Right cardiac atrium (tissue), 5 donors: ENCODE results near the gene DNAJC1. TPM values are rescaled to one million over a fixed set of nuclear protein-coding genes. Genes with fewer than 3 reads are reported as not detected.
"Not testable (repeated sequence)": the region's sequence is repeated elsewhere in the genome, so short reads cannot be mapped to it uniquely, and the experiment has no call there.

Experiments used
- ATAC-seq, 2 donors: fragments of 200-7000 bp; cut with Tn5 transposase; one replicate each; pipeline versions ENCODE4 v1.8.0 to v1.9.1; 2020; ENCODE audit warnings: moderate library complexity in 2 of 2, mild to moderate bottlenecking in 1 of 2
- DNase-seq, 3 donors: peaks; one replicate each; pipeline ENCODE4 v3.0.0-alpha.2; 2020
- H3K27ac ChIP-seq: one replicate; pipeline ENCODE4 v1.5.1; 2013; ENCODE audit warnings: mild to moderate bottlenecking, low read length, control low read depth, moderate library complexity
- H3K27me3 ChIP-seq: one replicate; pipeline ENCODE4 v1.6.1; 2013; ENCODE audit not compliant: control insufficient read depth, insufficient read depth
- H3K4me1 ChIP-seq: one replicate; pipeline ENCODE4 v1.6.1; 2013; ENCODE audit warnings: low read length; ENCODE audit not compliant: control insufficient read depth, insufficient read depth
- H3K4me3 ChIP-seq: one replicate; pipeline ENCODE4 v1.5.1; 2013; ENCODE audit warnings: low read length, control low read depth
- H3K9me3 ChIP-seq: one replicate; pipeline ENCODE4 v1.6.1; 2013; ENCODE audit warnings: low read length; ENCODE audit not compliant: control insufficient read depth
- WGBS: extraction: QIAGEN DNeasy Blood & Tissue Kit; methylation state at CpG from one replicate; pipeline ENCODE4 v1.1.7; 2013; 5-methylcytosine and 5-hydroxymethylcytosine counted together
- intact Hi-C, 4 donors: fragments of 100-400 bp; cut with DNase I; formaldehyde crosslinking; loops; one replicate each; pipeline versions ENCODE4 v1.11.0 to v1.14.0; 2022 to 2023
- polyA plus RNA-seq: library from polyadenylated mRNA; stranded (reverse); fragments of 200-250 nt; gene quantifications from one replicate; pipeline ENCODE4 v1.2.3, GENCODE V29; 2013
- total RNA-seq, 4 donors: library from RNA; stranded (reverse); fragmentation: NEBNext Ultra II Directional; extraction: Animal tissue kit (Norgen Biotek cat#: 25700); gene quantifications; one replicate each; pipeline ENCODE4 v1.2.1, GENCODE V29; 2021
- donor health status: healthy with polysubstance abuse.
- donor health status: DM: no; HTN: yes; CAD: no.
- donor health status: DM: no; HTN: no; CAD: no.
- donor health status: DM: no; HTN: yes; CAD: no; lungs with severe emphysema.
- donor health status: DM: yes; HTN: yes; CAD: no.

DNAJC1 gene
- total and polyA plus RNA-seq, 5 donors: 13.9 to 21.4 (median 16.2) TPM

DNA sequence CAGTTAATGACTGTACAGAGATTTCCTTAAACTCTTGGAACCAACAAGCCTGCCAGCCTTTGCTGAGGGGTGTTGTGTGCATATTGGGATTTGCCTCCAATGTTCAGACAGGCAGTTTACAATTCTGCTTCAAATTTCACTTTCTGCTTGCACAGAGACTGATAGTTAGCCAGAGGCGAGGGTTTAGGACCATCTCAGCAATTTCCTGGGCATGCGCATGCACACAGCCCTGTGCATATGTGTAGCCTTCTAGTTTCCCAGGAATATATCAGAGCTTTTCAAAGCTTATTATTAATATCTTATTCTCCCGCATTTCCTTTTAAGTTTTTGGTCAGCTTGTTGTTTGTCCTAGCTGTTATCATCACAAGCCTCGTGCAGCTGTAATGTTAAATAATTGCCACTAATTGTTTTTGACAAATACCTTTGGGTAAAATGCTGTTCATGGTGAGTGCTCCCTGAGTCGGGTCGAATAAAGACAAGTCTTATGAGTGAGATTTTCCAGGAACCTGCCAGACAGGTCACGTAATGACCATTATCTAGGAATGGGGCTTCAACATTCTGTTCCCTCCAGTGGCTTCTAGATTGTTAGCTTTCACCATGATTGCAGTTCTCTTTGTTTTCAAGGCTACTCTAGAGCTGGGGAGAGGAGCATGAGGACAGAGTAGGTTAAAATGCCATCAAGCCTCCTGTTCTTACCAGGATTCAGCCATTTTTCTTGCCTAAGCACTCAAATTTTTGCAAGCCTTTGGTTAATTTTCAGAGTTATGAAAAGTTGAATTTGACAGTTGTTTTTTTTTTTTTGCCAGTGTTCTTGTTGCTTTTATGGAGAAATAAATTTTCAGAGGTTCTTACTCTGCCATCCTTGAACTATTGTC lies 24.1 kb upstream of the DNAJC1 start:
- ATAC-seq: no peak
- H3K4me3 ChIP-seq: no peak overlapping the region
- H3K4me1 ChIP-seq: no peaks in the 10 kb centered on the region
- H3K9me3 ChIP-seq: no peaks in the 10 kb centered on the region
- WGBS: 86% methylated on average over 7 of the region's 7 CpGs
- no peak for DNase-seq
- H3K27ac ChIP-seq: no peak overlapping the region
- intact Hi-C loops: no loop called here
- no peaks in the 10 kb centered on the region for H3K27me3 ChIP-seq

DNA sequence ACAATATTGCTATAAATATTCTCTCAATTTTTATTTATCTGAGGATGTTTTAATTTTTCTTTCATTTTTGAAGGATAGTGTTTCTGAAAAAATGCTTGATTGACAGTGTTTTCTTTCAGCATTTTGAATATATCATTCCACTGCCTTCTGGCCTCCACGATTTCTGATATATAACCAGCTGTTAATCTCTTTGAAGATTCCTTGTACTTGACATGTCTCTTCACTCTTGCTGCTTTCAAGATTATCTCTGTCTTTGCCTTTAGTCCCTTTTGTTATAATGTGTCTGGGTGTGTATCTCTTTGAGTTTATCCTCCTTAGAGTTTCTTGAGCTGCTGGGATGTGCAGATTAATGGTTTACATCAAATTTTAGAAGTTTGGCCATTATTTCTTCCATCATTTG lies 22.8 kb upstream of the DNAJC1 start:
- 75% methylated on average over 1 of the region's 1 CpG for WGBS
- Histone ChIP-seq H3K9me3 (no peaks in the 10 kb centered on the region), H3K27ac (no peak overlapping the region), H3K4me1 (no peaks in the 10 kb centered on the region), H3K4me3 (no peak overlapping the region), H3K27me3 (no peaks in the 10 kb centered on the region)
- ATAC-seq: no peak
- intact Hi-C loops: no loop called here
- no peak for DNase-seq

DNA sequence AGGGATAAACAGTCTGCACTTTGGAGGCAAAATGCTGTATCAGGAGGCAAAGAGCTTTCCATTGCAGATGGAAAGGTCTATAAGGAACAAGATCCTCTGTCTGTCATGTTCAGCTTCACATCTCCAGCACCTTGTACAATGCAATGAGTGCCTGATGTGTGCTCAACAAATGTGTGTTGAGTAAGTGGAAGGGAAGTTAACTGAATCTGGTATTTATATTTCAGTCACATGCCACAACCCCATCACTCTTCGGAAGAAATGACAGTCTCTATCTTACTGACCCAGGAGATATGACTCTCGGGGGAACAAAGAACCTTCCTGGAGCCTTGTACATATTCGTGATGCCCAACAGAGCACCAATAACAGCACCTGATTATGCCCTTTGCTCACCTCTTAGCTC lies 20.0 kb upstream of the DNAJC1 start:
- Histone ChIP-seq H3K27ac (no peak overlapping the region), H3K4me1 (no peaks in the 10 kb centered on the region), H3K27me3 (no peaks in the 10 kb centered on the region), H3K9me3 (no peaks in the 10 kb centered on the region), H3K4me3 (no peak overlapping the region)
- DNase-seq: no peak
- ATAC-seq: no peak
- intact Hi-C loops: no loop called here
- 60% methylated on average over 3 of the region's 3 CpGs for WGBS

DNA sequence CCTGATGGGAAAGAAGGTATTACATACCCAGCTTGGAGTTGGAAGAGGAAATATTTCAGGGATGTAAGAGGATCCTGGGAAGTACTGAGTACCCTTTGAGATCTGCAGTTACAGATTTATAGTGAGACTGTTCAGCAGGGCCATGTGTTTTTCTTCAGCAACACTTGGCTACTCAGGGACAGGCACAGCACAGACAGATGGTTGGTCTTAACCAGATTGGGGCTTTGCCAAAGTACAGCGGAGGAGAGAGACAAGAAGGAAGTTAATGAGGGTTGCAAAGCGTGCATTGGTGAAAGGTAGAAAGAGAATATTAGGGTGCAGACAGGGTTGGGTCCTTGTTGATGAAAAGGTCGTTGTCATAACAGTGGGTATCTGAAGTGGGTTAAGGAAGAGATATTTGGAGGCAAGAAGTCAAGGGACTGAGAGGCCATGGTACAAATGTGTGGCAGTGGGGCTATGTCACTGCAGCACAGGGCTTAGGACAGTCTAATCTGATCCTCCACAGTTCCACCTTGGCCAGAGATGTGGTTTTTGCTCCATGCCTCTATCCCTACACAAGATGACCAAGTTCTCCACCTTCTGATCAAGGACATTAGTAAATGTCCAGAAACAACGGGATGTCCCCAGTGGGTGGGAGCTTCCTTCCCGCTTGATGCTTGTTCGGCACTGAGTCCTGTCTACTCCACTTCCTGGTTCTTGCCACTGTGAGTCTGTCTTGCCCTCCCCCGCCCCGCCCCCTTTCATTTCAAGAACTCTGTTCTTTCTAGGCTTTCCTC lies 18.9 kb upstream of the DNAJC1 start:
- Histone ChIP-seq H3K9me3 (no peaks in the 10 kb centered on the region), H3K27ac (no peak overlapping the region), H3K4me3 (no peak overlapping the region), H3K4me1 (no peaks in the 10 kb centered on the region), H3K27me3 (no peaks in the 10 kb centered on the region)
- WGBS: 44% methylated on average over 8 of the region's 8 CpGs
- peak; percentile 16 to 65 (median 52) for DNase-seq
- intact Hi-C loops: no loop called here
- ATAC-seq: peak; percentile 90 to 92

DNA sequence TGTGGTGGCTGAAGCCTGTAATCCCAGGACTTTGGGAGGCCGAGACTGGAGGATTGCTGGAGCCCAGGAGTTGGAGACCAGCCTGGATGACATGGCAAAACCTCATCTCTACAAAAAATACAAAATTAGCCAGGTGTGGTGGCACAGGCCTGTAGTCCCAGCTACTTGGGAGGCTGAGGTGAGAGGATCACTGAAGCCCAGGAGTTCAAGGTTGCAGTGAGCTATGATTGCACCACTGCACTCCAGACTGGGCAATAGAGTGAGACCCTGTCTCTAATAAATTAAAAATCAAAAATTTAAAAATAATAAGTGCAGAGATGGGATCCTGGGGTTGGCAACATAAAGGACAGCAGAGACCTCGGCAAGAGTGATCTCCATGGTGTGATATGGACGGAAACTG lies 17.6 kb upstream of the DNAJC1 start:
- H3K4me3 ChIP-seq, H3K27ac ChIP-seq, H3K4me1 ChIP-seq, H3K9me3 ChIP-seq, intact Hi-C loops, H3K27me3 ChIP-seq, DNase-seq, ATAC-seq: not testable (repeated sequence)
- WGBS: 96% methylated on average over 3 of the region's 3 CpGs

- 40% methylated on average over 3 of the region's 3 CpGs for WGBS
- intact Hi-C loops: loop anchor here in 1 of 4 donors (10.0 kb wide), 2 partner anchors 307 to 977 kb away; partner anchors contain the start of gene BMI1
These were observed 13.9 kb upstream of the DNAJC1 start for GRCh38 chr10:22017283-22018020.

DNA sequence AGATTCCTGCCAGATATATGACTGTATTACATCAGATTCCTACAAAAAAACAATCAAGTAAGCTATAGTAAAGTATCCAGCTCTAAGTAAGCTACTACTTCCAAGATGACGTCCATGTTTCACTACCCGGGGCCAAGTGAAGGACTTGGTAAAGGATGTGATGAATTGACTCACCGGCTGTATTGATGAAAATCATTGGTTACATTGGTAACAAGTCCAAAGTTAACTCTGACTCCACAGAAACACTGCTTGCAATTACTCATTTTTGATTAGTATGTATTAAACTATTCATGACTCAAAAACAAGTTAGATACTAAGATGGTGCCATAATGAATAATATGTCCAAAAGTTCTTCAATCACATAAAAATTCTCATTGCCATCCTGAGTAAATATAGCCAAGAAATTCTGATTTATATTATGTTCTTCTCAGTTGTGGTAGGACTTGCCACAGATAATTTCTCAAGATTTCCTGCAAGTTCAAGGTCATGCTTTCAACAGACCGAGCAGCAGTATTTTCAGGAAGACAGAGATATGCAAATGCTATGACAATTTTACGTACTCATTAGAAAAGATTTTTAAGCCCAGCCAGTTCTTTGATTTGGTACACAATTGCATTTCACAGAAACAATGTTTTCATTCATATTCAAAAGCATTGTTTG lies 12.6 kb upstream of the DNAJC1 start:
- intact Hi-C loops: loop anchor here in 1 of 4 donors (10.0 kb wide), 2 partner anchors 309 to 979 kb away; partner anchors contain the start of gene BMI1
- no peaks in the 10 kb centered on the region for H3K9me3 ChIP-seq
- ATAC-seq: no peak

More at GRCh38 chr10:22017283-22018020, 13.9 kb upstream of the DNAJC1 start:
- no peaks in the 10 kb centered on the region for H3K27me3 ChIP-seq
- no peak for ATAC-seq
- H3K4me3 ChIP-seq: no peak overlapping the region
- H3K27ac ChIP-seq: no peak overlapping the region
- DNase-seq: no peak
- no peaks in the 10 kb centered on the region for H3K4me1 ChIP-seq
- no peaks in the 10 kb centered on the region for H3K9me3 ChIP-seq

DNA sequence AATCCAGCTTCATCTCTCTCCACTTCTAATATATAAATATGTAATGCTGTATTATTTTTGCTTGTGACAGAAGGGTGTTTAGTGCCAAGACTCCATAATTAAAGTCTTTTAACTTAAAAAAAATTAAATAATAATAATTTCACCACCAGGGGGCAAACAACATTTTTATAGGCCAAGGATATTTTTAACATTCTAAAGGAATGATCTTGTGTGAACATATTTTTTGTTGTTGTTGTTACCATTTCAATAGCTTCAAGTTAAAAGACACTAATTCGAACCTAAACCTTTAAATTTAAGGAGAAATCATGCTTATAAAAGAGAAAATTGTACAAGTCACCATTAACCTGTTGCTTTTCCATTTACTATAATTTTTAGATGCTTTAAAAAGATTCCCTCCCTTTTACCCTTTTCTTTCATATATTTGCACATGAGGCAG lies 7.5 kb upstream of the DNAJC1 start:
- ATAC-seq (no peak), DNase-seq (no peak)
- no peak overlapping the region for H3K27ac ChIP-seq
- intact Hi-C loops: loop anchor here in 3 of 4 donors (5.0 to 10.0 kb wide), 3 partner anchors 314 to 984 kb away; partner anchors contain the start of gene BMI1 (in 1 of the 3)
- H3K4me3 ChIP-seq: no peak overlapping the region
- 26% methylated on average over 1 of the region's 1 CpG for WGBS
- H3K4me1 ChIP-seq: no peaks in the 10 kb centered on the region
- no peaks in the 10 kb centered on the region for H3K9me3 ChIP-seq
- H3K27me3 ChIP-seq: no peaks in the 10 kb centered on the region

More for the DNA sequence above, 12.6 kb upstream of the DNAJC1 start:
- Histone ChIP-seq H3K27me3 (no peaks in the 10 kb centered on the region), H3K27ac (no peak overlapping the region), H3K4me3 (no peak overlapping the region), H3K4me1 (no peaks in the 10 kb centered on the region)
- WGBS: 83% methylated on average over 5 of the region's 5 CpGs
- DNase-seq: no peak

DNA sequence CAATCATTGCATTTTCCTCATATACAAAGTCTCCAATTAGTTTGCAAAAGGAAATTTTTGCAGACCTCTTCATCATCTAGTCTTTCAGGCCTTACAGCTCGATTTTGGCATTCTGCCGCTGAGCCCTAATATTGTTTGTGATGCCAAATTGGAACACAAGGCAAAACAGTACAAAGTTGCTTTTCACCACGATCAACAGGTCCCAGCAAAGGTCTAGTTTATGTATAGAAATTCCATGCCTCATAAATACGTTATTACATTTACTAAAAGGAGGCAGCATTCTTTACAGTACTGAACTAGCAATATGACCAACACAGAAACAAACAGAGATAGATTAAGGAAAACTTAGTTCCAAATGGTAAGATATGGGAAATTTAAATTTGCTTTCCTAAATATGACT lies 7.0 kb upstream of the DNAJC1 start:
- no peak for ATAC-seq
- 49% methylated on average over 4 of the region's 4 CpGs for WGBS
- Histone ChIP-seq H3K9me3 (no peaks in the 10 kb centered on the region), H3K4me1 (no peaks in the 10 kb centered on the region), H3K4me3 (no peak overlapping the region), H3K27me3 (no peaks in the 10 kb centered on the region), H3K27ac (no peak overlapping the region)
- peak in 1 of 3 donors; percentile 45 for DNase-seq
- intact Hi-C loops: loop anchor here in 3 of 4 donors (5.0 to 10.0 kb wide), 3 partner anchors 314 to 984 kb away; partner anchors contain the start of gene BMI1 (in 1 of the 3)

GRCh38 chr10:22006379-22006884 lies 2.9 kb upstream of the DNAJC1 start:
- Histone ChIP-seq H3K27me3 (no peaks in the 10 kb centered on the region), H3K27ac (no peak overlapping the region), H3K4me1 (no peaks in the 10 kb centered on the region), H3K4me3 (no peak overlapping the region), H3K9me3 (no peaks in the 10 kb centered on the region)
- no peak for ATAC-seq
- no peak for DNase-seq
- intact Hi-C loops: loop anchor here in 3 of 4 donors (10.0 kb wide), 3 partner anchors 218 to 428 kb away; partner anchors contain the start of gene BMI1 (in 1 of the 3)
